NCI-H2227 treated with DMSO at 0.1 percent for 48 hours (cell line): ENCODE measurements around the gene TTN.
"Not testable (repeated sequence)": the region's sequence is repeated elsewhere in the genome, so short reads cannot be mapped to it uniquely, and the experiment has no call there.

Experiments used
- DNase-seq: peaks from one replicate; lab custom pipeline; 2025; lab: John Stamatoyannopoulos, UW

The TTN gene

GRCh38 chr2:178658480-178658879 is 148.7 kb downstream of the TTN start:
- not testable (repeated sequence) for DNase-seq

- DNase-seq = no peak
Observed at GRCh38 chr2:178650554-178650953, 156.7 kb downstream of the TTN start.

- no peak for DNase-seq
Observed at GRCh38 chr2:178644919-178645318, 162.3 kb downstream of the TTN start.

- DNase-seq = no peak
Observed at GRCh38 chr2:178641498-178641897, 165.7 kb downstream of the TTN start.

- DNase-seq = no peak
Observed at GRCh38 chr2:178635897-178636296, 171.3 kb downstream of the TTN start.

- DNase-seq = no peak
Observed at GRCh38 chr2:178632729-178633128, 174.5 kb downstream of the TTN start.

- DNase-seq = no peak
Observed at GRCh38 chr2:178630581-178630980, 176.6 kb downstream of the TTN start.

GRCh38 chr2:178629463-178629862 is 177.8 kb downstream of the TTN start:
- no peak for DNase-seq

- DNase-seq = no peak
Observed at GRCh38 chr2:178628605-178629004, 178.6 kb downstream of the TTN start.

GRCh38 chr2:178627401-178627800 is 179.8 kb downstream of the TTN start:
- DNase-seq = no peak

GRCh38 chr2:178615969-178616368 is 191.3 kb downstream of the TTN start:
- DNase-seq = no peak

- no peak for DNase-seq
Observed at GRCh38 chr2:178602901-178603300, 204.3 kb downstream of the TTN start.

GRCh38 chr2:178592655-178593054 is 214.6 kb downstream of the TTN start:
- no peak for DNase-seq

- DNase-seq = no peak
Observed at GRCh38 chr2:178589335-178589734, 217.9 kb downstream of the TTN start.

- DNase-seq = no peak
Observed at GRCh38 chr2:178584666-178585065, 222.6 kb downstream of the TTN start.

GRCh38 chr2:178579006-178579405 is 228.2 kb downstream of the TTN start:
- DNase-seq = no peak

GRCh38 chr2:178574789-178575188 is 232.4 kb downstream of the TTN start:
- no peak for DNase-seq

- no peak for DNase-seq
Observed at GRCh38 chr2:178568227-178568626, 239.0 kb downstream of the TTN start.

GRCh38 chr2:178553047-178553446 is 254.2 kb downstream of the TTN start:
- no peak for DNase-seq

GRCh38 chr2:178550352-178550751 is 256.9 kb downstream of the TTN start:
- DNase-seq = no peak

GRCh38 chr2:178542569-178542968 is 264.7 kb downstream of the TTN start:
- no peak for DNase-seq

- no peak for DNase-seq
Observed at GRCh38 chr2:178542161-178542560, 265.1 kb downstream of the TTN start.

GRCh38 chr2:178536037-178536436 is 271.2 kb downstream of the TTN start:
- DNase-seq = no peak

GRCh38 chr2:178531168-178531567 is 276.1 kb downstream of the TTN start:
- no peak for DNase-seq

- DNase-seq = no peak
Observed at GRCh38 chr2:178530625-178531142, 276.5 kb downstream of the TTN start.
